Fibroblast of skin of right biceps (primary cell): ENCODE data around the gene CEP120.
"Not testable (repeated sequence)": the region's sequence is repeated elsewhere in the genome, so short reads cannot be mapped to it uniquely, and the experiment has no call there.

Experiments
- DNase-seq: peaks from one replicate; pipeline ENCODE4 v3.0.0-alpha.2; 2013

Gene CEP120

GRCh38 chr5:123423278-123424149, at the start of gene CEP120:
Gene CEP120 (minus strand): TSS chr5:123423403. CDS start chr5:123422998, 405 bp downstream.
- peak; percentile 99 for DNase-seq

DNA sequence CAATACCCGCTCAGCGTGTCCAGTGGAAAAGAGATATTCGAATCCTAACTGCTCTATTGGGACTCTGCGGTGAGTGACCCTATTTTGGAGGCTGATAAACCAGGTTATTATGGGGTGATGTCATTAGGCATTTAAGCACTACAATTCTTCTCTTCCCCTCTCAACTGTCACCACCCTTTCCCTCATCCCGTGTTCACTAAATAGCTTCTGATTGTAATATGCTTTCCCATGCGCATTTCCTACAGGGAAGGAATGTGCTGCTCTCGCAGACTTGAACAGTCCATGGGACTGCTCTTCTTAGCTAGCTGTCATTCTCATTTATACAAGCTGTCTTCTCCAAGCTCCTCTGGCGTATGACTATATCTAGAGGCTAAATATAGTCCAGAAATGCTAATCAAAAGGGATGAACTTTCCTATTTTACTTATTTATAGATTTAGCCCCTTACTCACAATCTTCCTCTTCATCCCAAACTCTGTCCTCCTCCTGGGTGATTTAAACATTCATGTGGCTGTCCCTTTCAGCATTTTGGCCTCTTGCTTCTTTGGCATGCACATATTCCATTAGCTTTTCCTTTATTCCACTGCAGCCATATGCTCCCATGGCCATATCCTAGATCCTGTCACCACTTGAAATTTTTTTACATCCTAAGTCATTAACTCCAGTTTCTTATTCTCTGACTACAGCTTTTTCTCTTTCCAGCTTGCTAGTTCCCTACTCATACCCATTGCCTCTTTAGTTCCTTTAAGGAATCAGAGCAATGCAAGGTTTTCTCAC, 49.1 kb upstream of the CEP120 start:
- peak; percentile 65 for DNase-seq

GRCh38 chr5:123471385-123471784, 48.2 kb upstream of the CEP120 start:
- no peak for DNase-seq

DNA sequence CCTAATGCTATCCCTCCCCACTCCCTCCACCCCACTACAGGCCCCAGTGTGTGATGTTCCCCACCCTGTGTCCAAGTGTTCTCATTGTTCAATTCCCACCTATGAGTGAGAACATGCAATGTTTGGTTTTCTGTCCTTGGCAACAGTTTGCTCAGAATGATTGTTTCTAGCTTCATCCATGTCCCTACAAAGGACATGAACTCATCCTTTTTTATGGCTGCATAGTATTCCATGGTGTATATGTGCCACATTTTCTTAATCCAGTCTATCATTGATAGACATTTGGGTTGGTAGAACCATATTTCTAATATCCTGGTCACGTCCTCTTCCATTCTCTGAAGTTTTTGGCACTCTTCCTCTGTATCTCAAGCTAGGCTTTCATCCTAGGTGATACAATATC, 43.6 kb upstream of the CEP120 start:
- not testable (repeated sequence) for DNase-seq

DNA sequence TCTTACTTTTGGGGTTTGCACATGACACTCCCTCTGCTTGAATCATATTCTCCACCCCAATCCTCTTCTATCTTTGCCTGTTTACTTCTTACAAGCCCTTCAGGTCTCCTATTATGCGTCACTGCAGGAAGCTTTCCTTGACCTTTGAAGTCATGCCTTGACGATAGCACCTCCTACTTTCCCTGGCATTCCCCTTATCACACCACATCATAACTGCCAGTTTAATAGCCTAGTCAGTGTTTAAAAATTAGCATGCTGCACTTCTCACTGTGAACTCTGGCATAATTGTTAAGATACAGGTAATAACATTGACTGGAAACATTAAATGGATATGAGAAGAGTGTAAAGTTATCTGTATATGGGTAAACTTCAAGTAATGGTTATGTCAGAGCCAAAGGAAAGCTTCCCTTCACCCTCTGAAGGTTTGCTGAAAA, 37.1 kb upstream of the CEP120 start:
- DNase-seq, result no peak

GRCh38 chr5:123458994-123459393, 35.8 kb upstream of the CEP120 start:
- DNase-seq, result not testable (repeated sequence)

- DNase-seq, result no peak
These were observed 33.0 kb upstream of the CEP120 start for GRCh38 chr5:123456242-123456641.

DNA sequence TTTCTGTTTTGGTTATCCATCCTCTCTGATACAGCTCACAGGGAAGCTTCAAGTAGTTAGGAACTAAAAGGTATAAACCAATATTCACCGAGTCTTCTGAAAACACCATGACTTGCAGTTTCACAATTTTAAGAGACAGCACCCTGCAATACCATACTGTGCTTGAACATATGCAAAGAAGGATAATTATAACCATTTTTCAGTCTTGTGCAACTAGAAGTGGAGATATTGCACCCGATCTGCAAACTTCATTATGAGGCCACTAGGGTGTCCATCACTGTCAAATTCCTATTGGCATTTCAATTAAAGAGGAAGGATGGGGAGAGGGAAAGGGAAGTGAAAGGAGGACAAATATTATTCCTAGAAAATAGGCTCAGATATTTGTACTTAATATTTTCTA, 32.4 kb upstream of the CEP120 start:
- DNase-seq, result no peak

DNA sequence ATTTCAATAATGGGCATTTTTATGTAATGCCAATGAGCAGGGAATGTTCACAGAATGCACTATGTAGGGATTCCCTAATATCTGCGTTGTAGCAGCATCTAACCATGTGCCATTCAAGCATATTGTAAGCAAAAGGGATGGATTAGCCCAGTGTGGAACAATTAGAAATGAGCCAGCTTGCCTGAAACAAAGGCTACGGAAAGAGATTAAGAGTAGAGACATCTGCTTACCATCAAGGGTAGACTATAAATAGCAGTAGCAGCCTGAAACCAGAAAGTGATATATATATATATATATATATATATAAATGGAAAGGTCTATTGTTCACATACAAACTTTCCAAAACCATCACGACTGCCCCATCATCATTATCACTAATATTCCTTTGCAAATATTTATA, 31.9 kb upstream of the CEP120 start:
- DNase-seq, result no peak

DNA sequence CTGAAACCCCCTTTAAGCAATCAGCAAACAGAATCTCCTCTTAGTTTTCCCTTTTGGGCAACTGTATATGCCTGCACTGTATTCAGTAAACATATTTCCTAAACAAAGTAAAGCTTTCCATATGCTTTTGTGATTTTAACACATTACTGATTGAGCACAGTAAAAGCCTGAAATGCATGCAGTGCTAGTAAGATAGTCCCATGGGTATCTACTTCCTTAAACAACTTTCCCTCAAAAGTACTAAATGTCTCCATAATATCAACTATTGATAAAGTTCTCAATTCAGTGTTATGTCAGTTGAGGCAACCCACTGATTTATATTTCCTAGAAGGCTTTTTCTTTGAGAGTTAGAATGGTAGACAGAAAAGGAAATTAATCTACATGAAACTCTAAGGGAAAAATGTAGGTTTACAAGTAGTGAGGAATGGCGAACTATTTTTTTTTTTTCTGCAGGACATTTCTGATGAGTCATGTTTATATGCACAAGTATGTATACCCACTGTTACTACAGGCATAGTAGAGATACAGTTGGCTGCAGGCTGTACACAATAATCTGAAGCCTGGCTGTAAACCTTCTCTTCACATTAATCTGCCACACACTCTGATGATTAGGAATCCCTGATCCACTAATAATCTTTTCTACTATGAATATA, 31.2 kb upstream of the CEP120 start:
- peak; percentile 49 for DNase-seq

- no peak for DNase-seq
These were observed 29.2 kb upstream of the CEP120 start for GRCh38 chr5:123452401-123452800.

- DNase-seq, result no peak
These were observed 27.8 kb upstream of the CEP120 start for GRCh38 chr5:123451047-123451446.

DNA sequence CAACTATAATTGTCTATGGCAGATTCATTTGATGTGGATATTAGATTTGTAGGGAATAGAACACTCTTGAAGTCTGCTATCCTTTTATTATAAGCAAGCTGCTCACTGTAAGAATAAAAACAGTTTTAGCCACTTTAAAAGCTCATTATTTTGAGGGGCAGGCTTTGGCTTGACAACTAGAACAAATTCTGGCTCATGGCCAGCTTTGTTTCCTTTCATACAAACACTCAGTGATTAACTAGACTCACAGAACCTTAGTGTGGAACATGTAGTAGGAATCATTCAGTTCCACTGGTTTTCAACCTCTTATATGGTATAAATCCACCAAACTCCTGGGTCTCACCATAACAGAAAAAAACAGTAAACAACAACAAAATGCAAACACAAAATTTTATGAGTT, 27.4 kb upstream of the CEP120 start:
- DNase-seq, result no peak

DNA sequence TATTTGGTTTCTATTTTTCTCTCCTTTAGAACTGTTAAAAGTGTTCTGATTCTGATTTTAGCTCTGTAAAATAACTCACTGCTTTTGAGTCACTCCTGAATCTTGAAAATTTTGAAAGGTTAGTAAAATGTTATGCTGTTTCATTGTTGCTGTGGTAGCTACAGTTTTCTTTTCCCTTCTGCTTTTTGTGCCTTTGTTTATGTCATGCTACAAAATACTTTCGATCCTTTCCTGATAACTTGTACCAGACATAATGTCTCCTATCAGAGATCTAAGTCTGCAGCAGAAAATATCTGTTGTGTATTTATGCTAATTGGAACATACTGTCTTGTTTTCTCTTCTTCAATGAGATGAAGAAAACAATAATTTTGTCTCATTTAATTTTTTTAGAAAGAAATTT, 26.9 kb upstream of the CEP120 start:
- no peak for DNase-seq

- no peak for DNase-seq
These were observed 26.3 kb upstream of the CEP120 start for GRCh38 chr5:123449424-123449974.

- DNase-seq, result no peak
These were observed 25.5 kb upstream of the CEP120 start for GRCh38 chr5:123448743-123449142.

DNA sequence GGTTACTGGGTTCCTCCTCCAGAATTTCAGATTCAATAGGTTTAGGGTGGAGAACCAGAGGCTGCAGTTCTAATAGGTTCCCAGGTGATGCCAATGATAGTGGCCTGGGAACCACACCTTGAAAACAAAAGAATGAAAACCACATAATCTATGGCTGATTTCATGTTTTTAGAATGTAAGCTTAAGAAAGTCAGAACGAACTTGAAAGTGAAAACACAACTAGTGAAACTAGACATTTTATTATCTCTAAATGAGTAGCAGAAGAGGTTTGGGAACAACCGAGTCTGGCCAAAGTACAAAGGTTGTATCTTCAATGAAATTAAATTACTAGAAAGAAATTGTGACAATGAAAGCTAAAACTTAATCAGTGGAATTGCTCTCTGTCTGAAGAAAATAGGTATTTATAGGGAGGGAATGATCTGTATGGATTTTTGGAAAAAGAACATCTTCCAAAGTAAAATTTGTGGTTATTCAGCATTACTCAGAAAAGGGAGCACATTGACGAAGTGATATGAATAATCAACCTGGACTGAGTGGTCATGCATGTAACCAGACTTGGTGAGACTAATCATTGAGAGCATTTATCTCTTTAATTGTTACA, 24.9 kb upstream of the CEP120 start:
- DNase-seq, result no peak

- no peak for DNase-seq
These were observed 20.8 kb upstream of the CEP120 start for GRCh38 chr5:123444016-123444415.

DNA sequence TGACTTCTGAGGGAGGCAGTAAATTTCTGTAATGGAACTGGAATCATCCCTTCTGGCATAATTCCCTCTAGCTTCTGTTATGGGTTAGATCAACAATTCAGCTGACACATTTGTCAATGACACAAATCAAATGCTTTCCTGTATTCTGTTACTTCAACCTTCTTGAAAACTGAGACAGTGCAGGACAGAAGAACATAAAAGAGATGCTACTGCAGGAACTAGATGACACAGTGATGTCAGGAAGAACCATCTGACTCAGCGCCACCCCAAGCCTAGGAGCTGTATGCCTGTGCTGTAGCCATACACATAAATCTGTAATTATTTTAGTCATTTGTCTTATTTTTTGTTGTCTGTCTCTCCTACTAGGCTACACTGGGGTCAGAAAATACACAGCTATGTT, 18.2 kb upstream of the CEP120 start:
- no peak for DNase-seq

GRCh38 chr5:123440456-123441181, 17.4 kb upstream of the CEP120 start:
- no peak for DNase-seq

- peak; percentile 27 for DNase-seq
These were observed 16.5 kb upstream of the CEP120 start for GRCh38 chr5:123439709-123440108.

DNA sequence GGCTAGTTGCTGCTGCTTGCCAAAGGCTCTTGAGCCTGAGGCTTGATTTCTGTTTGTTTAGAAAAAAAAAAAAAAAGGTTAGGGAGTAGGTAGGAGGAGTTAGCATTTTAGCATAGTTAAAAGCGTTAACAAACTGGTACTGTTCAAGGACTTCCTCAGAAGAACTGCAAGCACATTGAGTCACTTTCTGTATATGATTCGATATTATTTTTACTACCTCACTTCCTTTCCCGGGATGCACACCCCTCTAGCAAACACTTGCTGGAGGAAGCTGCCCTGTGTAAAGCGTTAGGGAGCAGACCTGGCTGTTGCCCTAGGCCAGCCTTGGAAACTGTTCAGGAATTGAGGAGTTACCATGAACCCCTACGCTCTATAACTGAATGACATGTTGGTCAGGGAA, 15.7 kb upstream of the CEP120 start:
- no peak for DNase-seq
